IMR-90 (cell line): ENCODE results near the gene ANO7. TPM values are rescaled to one million over a fixed set of nuclear protein-coding genes. Genes with fewer than 3 reads are reported as not detected.

ENCODE experiments used
- ATAC-seq: fragments of 200-7000 bp; cut with Tn5 transposase; 2 replicates; pipeline ENCODE4 v1.9.1; 2020; ENCODE audit warnings: low read depth, mild to moderate bottlenecking, moderate library complexity
- BruUV-seq: library from RNA; stranded (reverse); fragments of 400-500 nt; replicated peaks from 2 replicates; lab custom pipeline; 2021; lab: Mats Ljungman, UMichigan
- CTCF ChIA-PET: fragments of 300-600 bp; formaldehyde crosslinking; extraction: SDS; loops from one replicate; lab custom pipeline; 2021; ENCODE audit warnings: antibody characterized with exemption; lab: Yijun Ruan, JAX
- POLR2A ChIA-PET: fragments of 300-600 bp; sonication (Branson Sonifier 250); formaldehyde crosslinking; loops from one replicate; lab custom pipeline; 2022; ENCODE audit warnings: antibody characterized with exemption; ENCODE audit not compliant: unreplicated experiment; lab: Charles Lee
- DNase-seq: peaks from one replicate; pipeline ENCODE4 v3.0.0; 2013
- H2AFZ ChIP-seq: replicated peaks from 2 replicates; pipeline ENCODE3; 2013; ENCODE audit warnings: low read length, mild to moderate bottlenecking; ENCODE audit not compliant: poor library complexity
- H2AK5ac ChIP-seq: 2 replicates; pipeline ENCODE4 v1.6.1; 2013; ENCODE audit warnings: low read depth, low read length, inconsistent platforms
- H2AK9ac ChIP-seq: replicated peaks from 2 replicates; pipeline ENCODE3; 2013; ENCODE audit warnings: mild to moderate bottlenecking, low read depth, low read length, moderate library complexity; ENCODE audit not compliant: poor library complexity
- H2BK120ac ChIP-seq: 2 replicates; pipeline ENCODE4 v1.6.1; 2013; ENCODE audit warnings: low read depth, low read length, inconsistent platforms
- H2BK15ac ChIP-seq: 3 replicates; pipeline ENCODE4 v1.6.1; 2013; ENCODE audit warnings: low read depth, low read length, inconsistent platforms
- H2BK20ac ChIP-seq: 2 replicates; pipeline ENCODE4 v1.6.1; 2013; ENCODE audit warnings: low read depth, mild to moderate bottlenecking, inconsistent platforms, low read length, moderate library complexity
- H2BK5ac ChIP-seq: 2 replicates; pipeline ENCODE4 v1.6.1; 2013; ENCODE audit warnings: mild to moderate bottlenecking, low read depth, low read length, inconsistent platforms; ENCODE audit not compliant: poor library complexity, severe bottlenecking
- H3K14ac ChIP-seq: replicated peaks from 2 replicates; pipeline ENCODE4 v1.6.1; 2013; ENCODE audit warnings: low read depth, low read length, inconsistent platforms
- H3K18ac ChIP-seq: 2 replicates; pipeline ENCODE4 v1.6.1; 2013; ENCODE audit warnings: low read depth, low read length, control low read depth
- H3K23ac ChIP-seq: 2 replicates; pipeline ENCODE4 v1.6.1; 2013; ENCODE audit warnings: low read depth, low read length, inconsistent platforms
- H3K27ac ChIP-seq: 2 replicates; pipeline ENCODE4 v1.5.1; 2013; ENCODE audit warnings: mild to moderate bottlenecking, control low read depth, low read length; ENCODE audit not compliant: insufficient read depth
- H3K27me3 ChIP-seq: 2 replicates; pipeline ENCODE4 v1.6.1; 2013; ENCODE audit warnings: low read length; ENCODE audit not compliant: control insufficient read depth, insufficient read depth
- H3K36me3 ChIP-seq: 2 replicates; pipeline ENCODE4 v1.6.1; 2013; ENCODE audit warnings: low read length, mixed read lengths; ENCODE audit not compliant: control insufficient read depth, insufficient read depth
- H3K4ac ChIP-seq: 2 replicates; pipeline ENCODE4 v1.6.1; 2013; ENCODE audit warnings: low read depth, low read length, inconsistent platforms
- H3K4me1 ChIP-seq: 2 replicates; pipeline ENCODE4 v1.6.1; 2013; ENCODE audit warnings: low read length, mixed read lengths; ENCODE audit not compliant: control insufficient read depth, insufficient read depth
- H3K4me2 ChIP-seq: 2 replicates; pipeline ENCODE4 v1.6.1; 2013; ENCODE audit warnings: low read depth, mild to moderate bottlenecking, control low read depth, low read length, moderate library complexity
- H3K4me3 ChIP-seq: 2 replicates; pipeline ENCODE4 v1.5.1; 2013; ENCODE audit warnings: low read depth, mild to moderate bottlenecking, control low read depth, low read length, moderate library complexity; ENCODE audit not compliant: insufficient read depth
- H3K56ac ChIP-seq: 2 replicates; pipeline ENCODE4 v1.6.1; 2013; ENCODE audit warnings: low read length, inconsistent platforms; ENCODE audit not compliant: insufficient read depth; ENCODE audit errors: extremely low read depth
- H3K79me1 ChIP-seq, 2 experiments: 2 replicates each; pipeline ENCODE4 v1.6.1; 2013; ENCODE audit warnings: low read length in 2 of 2, inconsistent platforms in 1 of 2, low read depth in 1 of 2
- H3K9ac ChIP-seq: 2 replicates; pipeline ENCODE4 v1.6.1; 2013; ENCODE audit warnings: low read depth, low read length, control low read depth
- H3K9me1 ChIP-seq: 2 replicates; pipeline ENCODE4 v1.6.1; 2013; ENCODE audit warnings: low read length, inconsistent platforms; ENCODE audit not compliant: insufficient read depth
- H3K9me3 ChIP-seq: 2 replicates; pipeline ENCODE4 v1.6.1; 2013; ENCODE audit warnings: low read length; ENCODE audit not compliant: control insufficient read depth, insufficient read depth
- H4K20me1 ChIP-seq: 2 replicates; pipeline ENCODE4 v1.6.1; 2013; ENCODE audit warnings: low read length, inconsistent platforms; ENCODE audit not compliant: insufficient read depth
- H4K5ac ChIP-seq: 2 replicates; pipeline ENCODE4 v1.6.1; 2013; ENCODE audit warnings: mild to moderate bottlenecking, low read depth, low read length, control low read depth
- H4K8ac ChIP-seq, 2 experiments: 2 replicates each; pipeline ENCODE4 v1.6.1; 2013; ENCODE audit warnings: low read depth in 2 of 2, low read length in 2 of 2, control low read depth in 1 of 2, inconsistent platforms in 1 of 2
- H4K91ac ChIP-seq: 2 replicates; pipeline ENCODE4 v1.6.1; 2013; ENCODE audit warnings: low read depth, low read length, inconsistent platforms; ENCODE audit not compliant: insufficient read depth
- CEBPB ChIP-seq: IDR thresholded peaks from 2 replicates; pipeline ENCODE4 v1.6.1; 2012; ENCODE audit warnings: low read depth, low read length, improper control_type of control experiment
- MAFK ChIP-seq: IDR thresholded peaks from 2 replicates; pipeline ENCODE4 v1.6.1; 2012; ENCODE audit warnings: low read depth, low read length, improper control_type of control experiment
- WGBS, 2 experiments: methylation state at CpG; one replicate each; pipeline versions ENCODE4 v1.1.5 to v1.1.7; 2013; ENCODE audit warnings: missing lambda C conversion rate in 2 of 2; ENCODE audit not compliant: insufficient read length in 1 of 2; ENCODE audit errors: extremely low coverage in 2 of 2; 5-methylcytosine and 5-hydroxymethylcytosine counted together
- dilution Hi-C: fragments of 300-500 bp; cut with HindIII; formaldehyde crosslinking; loops from one replicate; pipeline ENCODE4 v1.14.3; 2018; ENCODE audit warnings: low sequenced_read_pairs; ENCODE audit not compliant: unreplicated experiment
- in situ Hi-C: fragments of 300-500 bp; cut with MboI; formaldehyde crosslinking; loops from 3 replicates; pipeline ENCODE4 v1.14.3; 2019; ENCODE audit warnings: low sequenced_read_pairs, inconsistent platforms, mixed read lengths
- intact Hi-C: fragments of 100-400 bp; cut with micrococcal nuclease; formaldehyde crosslinking; loops from 2 replicates; pipeline ENCODE4 v1.10.0; 2022
- polyA plus RNA-seq, 3 experiments: library from polyadenylated mRNA; depleted of rRNA; stranded (reverse); fragments of >200 nt; gene quantifications; 2 replicates each; pipeline ENCODE4 v1.2.3, GENCODE V29; 2012; ENCODE audit warnings: low replicate concordance in 1 of 3
- total RNA-seq: library from RNA; depleted of rRNA; stranded (reverse); fragments of >200 nt; gene quantifications from 2 replicates; pipeline ENCODE4 v1.2.3, GENCODE V29; 2012

Gene ANO7
- total and polyA plus RNA-seq, 2 of the 4 experiments (the other 2 are of a cell fraction) = 0.36 to 3.4 TPM

DNA sequence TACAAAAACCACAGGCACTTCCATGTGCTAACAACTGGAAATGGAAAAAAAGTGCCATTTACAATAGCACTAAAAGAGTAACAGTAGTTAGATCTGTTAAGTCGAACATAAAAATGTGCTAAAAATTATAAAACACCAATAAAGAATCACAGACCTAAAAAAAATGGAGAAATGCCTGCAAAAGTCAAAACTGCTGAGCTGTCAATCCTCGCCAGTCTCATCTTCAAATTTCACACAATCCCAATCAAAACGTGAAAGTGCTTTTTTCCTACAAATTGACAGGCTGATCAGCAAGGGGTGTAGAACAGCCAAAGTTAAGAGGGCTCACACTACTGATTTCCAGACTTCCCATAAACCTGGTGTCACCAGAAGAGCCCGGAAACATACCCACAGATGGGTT lies 53.2 kb downstream of the ANO7 start:
- no peak overlapping the region for H3K4ac ChIP-seq
- H3K9ac ChIP-seq = no peak overlapping the region
- no peak overlapping the region for H3K56ac ChIP-seq
- DNase-seq (no peak), ATAC-seq (no peak)
- no peak overlapping the region for H3K23ac ChIP-seq
- peaks cover 1% of the 10 kb centered on the region; the same call in 1 of the 2 replicates for H3K4me1 ChIP-seq
- intact Hi-C loops = no loop called here
- TF ChIP-seq CEBPB = no peak
- peak; percentile 93 for TF ChIP-seq MAFK
- no peak overlapping the region for H3K18ac ChIP-seq
- H3K27me3 ChIP-seq = no peaks in the 10 kb centered on the region
- H3K27ac ChIP-seq = no peak overlapping the region
- WGBS, 2 experiments = 90% methylated on average over 2 of the region's 4 CpGs; no CpG with 5 or more reads in 1 of the 2 experiments
- no peak overlapping the region for H2BK15ac ChIP-seq
- no peak overlapping the region for H2BK5ac ChIP-seq
- H3K4me2 ChIP-seq = no peak overlapping the region
- H3K4me3 ChIP-seq = no peak overlapping the region
- no peak overlapping the region for H4K5ac ChIP-seq
- H2AK5ac ChIP-seq = no peak overlapping the region
- no peak overlapping the region for H2BK20ac ChIP-seq
- no peak overlapping the region for H2AFZ ChIP-seq
- dilution Hi-C loops = no loop called here
- peaks cover 81% of the 10 kb centered on the region for H3K36me3 ChIP-seq
- H2AK9ac ChIP-seq = no peak overlapping the region
- H4K8ac ChIP-seq = no peak overlapping the region
- peaks cover 74% of the 10 kb centered on the region for H4K20me1 ChIP-seq
- H2BK120ac ChIP-seq = no peak overlapping the region
- in situ Hi-C loops = no loop called here
- peaks cover 38 to 72% of the 10 kb centered on the region in 2 experiments for H3K79me1 ChIP-seq
- POLR2A ChIA-PET = interaction anchor here (0.6 kb wide), 1 partner anchor 396 kb away, joined by 3 read pairs; the partner anchor contains the start of gene ATG4B
- H3K9me1 ChIP-seq = peaks cover 9% of the 10 kb centered on the region; the same call in 1 of the 2 replicates
- H4K91ac ChIP-seq = no peak overlapping the region
- H3K14ac ChIP-seq = no peak overlapping the region
- no TSS peak for BruUV-seq
- CTCF ChIA-PET = no interaction called here
- H3K9me3 ChIP-seq = no peaks in the 10 kb centered on the region
